HG02571 (cell line): ENCODE results near the gene NUCKS1.

Source experiments
- ATAC-seq: cut with Tn5 transposase; IDR thresholded peaks from one replicate; pipeline ENCODE4 v1.9.1; 2021; ENCODE audit warnings: mild to moderate bottlenecking, moderate library complexity; ENCODE audit not compliant: unreplicated experiment

The NUCKS1 gene

GRCh38 chr1:205701891-205702290, 48.1 kb downstream of the NUCKS1 start:
- ATAC-seq: no peak

DNA sequence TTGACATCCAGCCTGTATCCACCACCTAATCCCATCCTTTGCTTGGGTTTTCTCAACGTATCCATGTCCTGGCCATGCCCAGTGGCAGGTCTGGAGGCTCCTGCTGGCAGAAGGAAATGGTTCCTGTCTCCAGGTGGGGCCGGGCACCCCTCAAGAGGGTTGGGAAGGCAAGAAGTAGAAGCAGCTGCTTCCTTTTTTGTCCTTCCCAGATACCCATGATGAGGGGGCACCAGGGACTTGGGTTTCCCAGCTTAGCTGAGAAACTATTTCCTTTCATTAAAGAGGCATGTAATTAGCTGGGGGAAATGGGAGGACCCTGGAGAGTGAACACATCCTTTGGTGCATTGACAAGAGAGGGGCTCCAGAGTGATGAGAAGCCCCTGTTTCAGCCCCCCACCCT, 48.6 kb downstream of the NUCKS1 start:
- no peak for ATAC-seq

- no peak for ATAC-seq
These were observed 49.0 kb downstream of the NUCKS1 start for GRCh38 chr1:205700865-205701401.

DNA sequence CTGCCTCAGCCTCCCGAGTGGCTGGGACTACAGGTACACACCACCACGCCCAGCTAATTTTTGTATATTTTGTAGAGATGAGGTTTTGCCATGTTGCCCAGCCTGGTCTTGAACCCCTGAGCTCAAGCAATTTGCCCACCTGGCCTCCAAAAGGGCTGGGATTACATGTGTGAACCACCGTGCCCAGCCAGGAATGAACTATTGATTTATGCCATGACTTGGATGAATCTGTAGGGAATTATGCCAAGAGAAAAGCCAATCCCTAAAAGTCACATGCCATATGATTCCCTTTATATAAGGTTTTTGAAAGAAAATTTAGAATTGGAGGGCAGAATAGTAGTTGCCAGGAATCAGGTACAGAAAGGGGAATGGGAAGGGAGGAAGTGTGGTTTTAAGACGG, 50.6 kb downstream of the NUCKS1 start:
- no peak for ATAC-seq

GRCh38 chr1:205698921-205699320, 51.1 kb downstream of the NUCKS1 start:
- no peak for ATAC-seq

- ATAC-seq: no peak
These were observed 56.5 kb downstream of the NUCKS1 start for GRCh38 chr1:205693421-205693991.

- ATAC-seq: no peak
These were observed 57.6 kb downstream of the NUCKS1 start for GRCh38 chr1:205692423-205692822.

DNA sequence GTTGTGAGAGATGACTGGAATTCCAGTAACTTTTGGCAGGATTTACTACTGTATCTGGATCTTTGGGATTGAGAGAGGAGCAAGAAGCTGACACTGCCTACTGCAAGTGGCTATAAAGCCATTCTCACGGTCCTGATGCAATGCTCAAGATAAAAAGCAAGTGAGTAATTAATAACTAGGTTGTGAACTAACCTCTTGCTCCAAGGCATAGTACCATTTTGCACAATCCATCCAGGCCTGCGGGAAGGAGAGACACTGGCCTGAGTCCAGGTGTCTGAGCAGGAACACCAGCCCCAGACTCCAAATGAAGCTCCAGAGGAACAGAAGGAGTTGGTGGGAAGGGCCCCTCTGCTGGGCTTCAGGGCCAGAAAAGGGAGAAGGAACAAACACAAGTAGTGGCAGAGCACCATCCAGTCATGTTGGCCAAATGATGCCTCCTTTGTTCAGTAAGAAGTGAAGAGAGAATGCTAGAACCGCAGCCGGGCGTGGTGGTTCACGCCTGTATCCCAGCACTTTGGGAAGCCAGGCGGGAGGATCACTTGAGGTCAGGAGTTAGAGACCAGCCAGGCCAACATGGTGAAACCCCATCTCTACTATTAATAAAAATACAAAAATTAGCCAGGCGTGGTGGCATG, 59.7 kb downstream of the NUCKS1 start:
- ATAC-seq: no peak

DNA sequence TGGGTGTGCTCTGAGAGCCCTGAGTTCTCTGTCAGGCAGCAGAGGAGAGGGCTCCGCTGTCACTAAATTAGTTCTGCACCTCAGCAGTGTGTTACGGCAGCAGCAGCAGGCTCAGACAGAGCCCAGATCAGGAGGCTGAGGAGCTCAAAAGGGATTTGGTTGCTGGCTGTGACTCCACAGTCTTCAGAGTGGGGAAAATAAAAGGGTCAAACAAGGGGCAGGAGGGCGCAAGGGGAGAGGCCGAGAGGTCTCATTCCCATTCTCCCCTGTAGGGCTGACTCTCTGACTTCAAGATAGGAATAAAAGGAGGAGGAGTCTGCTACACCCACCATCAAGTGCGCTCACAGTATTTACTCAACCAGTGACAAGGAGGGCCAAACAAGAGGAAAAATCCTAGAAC, 60.5 kb downstream of the NUCKS1 start:
- no peak for ATAC-seq

GRCh38 chr1:205688171-205689080, 61.6 kb downstream of the NUCKS1 start:
- no peak for ATAC-seq

GRCh38 chr1:205687242-205687641, 62.7 kb downstream of the NUCKS1 start:
- ATAC-seq: no peak

- ATAC-seq: no peak
These were observed 68.6 kb downstream of the NUCKS1 start for GRCh38 chr1:205681364-205681763.

- no peak for ATAC-seq
These were observed 69.7 kb downstream of the NUCKS1 start, which contains the start of gene SLC45A3 for GRCh38 chr1:205680073-205680851. Gene SLC45A3 (minus strand): TSS chr1:205680509. CDS start chr1:205664656, 15,853 bp downstream.

DNA sequence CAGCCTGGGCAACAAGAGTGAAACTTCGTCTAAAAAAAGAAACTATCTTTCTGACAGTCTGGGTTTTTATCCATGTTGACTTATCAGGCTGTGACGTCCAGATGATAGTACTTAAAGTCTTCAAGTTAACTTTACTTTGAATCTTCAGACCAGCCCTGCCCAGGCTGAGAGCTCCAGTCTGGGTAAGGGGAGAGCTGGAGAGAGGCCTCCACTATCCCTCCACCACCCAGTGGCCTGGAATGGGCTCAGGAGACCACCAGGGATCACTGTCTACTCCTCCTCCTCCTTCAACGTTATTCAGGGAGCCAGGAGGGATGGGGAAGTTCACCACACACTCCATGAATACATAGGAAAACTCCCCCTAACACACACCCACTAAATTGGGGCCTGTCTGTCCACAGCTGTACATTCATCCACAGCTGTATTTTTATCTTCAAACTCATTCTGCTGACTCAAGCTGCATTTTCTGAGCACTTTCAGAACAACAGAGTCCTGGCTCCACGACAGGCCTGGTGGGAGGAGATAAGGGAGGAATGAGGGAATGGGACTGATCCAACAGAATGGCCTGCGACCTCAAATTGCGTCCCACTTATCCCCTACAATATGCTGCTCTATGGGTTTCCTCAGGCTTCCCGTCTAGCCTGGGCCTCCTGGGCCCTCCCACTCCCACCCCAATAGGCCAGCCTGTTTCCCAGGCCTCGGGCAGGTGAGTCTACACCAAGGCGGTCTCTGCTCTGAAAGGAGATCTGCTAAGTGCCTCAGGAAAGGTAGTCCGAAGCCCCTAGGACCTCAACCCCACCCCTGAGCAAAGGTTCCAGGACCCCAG, 71.5 kb downstream of the NUCKS1 start:
- ATAC-seq: no peak

DNA sequence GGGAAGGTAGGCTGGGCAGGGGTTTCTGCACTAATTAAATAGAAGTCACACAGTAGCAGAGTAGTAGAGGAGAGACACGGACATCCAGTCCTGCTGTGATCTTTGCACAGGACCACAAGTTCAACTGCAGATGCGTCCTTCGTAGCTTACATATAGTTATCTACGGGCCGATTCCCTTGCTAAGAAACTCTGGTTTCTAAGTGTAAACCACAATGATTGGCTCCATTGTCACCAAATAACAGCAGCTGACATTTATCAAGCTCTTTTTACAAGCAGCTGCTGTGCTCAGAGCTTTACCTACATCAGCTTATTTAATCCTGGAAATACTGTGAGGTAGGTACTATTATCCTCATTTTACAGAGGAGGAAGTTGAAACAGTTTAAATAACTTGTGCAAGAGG, 72.8 kb downstream of the NUCKS1 start:
- ATAC-seq: no peak

- ATAC-seq: no peak
These were observed 73.4 kb downstream of the NUCKS1 start for GRCh38 chr1:205676597-205676996.

DNA sequence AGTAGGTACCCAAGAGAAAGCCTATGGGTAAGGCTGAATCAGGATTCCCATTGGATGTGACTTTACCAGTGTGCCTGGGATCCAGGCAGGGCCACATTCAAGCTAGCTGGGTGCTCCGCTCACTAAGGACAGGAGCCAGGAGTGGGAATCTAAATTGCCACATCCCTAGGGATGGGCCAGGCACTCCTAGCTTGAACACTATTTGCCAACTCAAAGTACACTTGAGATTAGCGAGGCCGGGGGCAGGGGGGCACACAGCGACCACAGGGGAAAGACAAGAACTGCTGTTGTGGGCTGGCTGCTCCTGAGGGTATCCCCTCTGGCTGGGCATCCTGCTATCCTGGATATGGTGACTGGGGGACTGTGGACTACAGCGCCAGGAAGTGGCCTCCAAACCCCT, 74.0 kb downstream of the NUCKS1 start:
- no peak for ATAC-seq

GRCh38 chr1:205675247-205675646, 74.7 kb downstream of the NUCKS1 start:
- no peak for ATAC-seq

DNA sequence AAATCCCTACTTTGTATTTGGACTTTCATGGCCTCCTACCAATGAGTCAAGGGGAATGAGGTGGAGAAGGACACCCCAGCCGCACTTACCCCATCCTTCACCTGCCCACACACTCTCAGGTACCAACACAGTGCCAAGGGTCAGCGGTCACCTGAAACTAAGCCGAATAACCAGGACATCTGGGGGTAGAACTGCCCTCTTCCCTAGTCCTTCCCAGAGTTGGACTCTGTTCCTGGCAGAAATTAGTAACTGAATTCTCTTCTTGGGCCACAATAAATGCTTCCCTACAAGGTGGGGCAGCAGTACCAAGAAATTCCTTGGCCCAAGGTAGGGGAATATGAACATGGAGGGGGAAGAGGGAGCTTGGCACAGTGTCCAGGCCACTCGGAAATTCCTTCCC, 77.0 kb downstream of the NUCKS1 start:
- no peak for ATAC-seq

- ATAC-seq: no peak
These were observed 77.5 kb downstream of the NUCKS1 start for GRCh38 chr1:205672395-205672889.
